GM18502 (cell line): ENCODE measurements around the gene STAG1.
"Not testable (repeated sequence)": the region's sequence is repeated elsewhere in the genome, so short reads cannot be mapped to it uniquely, and the experiment has no call there.

Experiments used
- ATAC-seq: cut with Tn5 transposase; IDR thresholded peaks from one replicate; pipeline ENCODE4 v1.9.1; 2021; ENCODE audit warnings: mild to moderate bottlenecking; ENCODE audit not compliant: unreplicated experiment, poor library complexity

The STAG1 gene

DNA sequence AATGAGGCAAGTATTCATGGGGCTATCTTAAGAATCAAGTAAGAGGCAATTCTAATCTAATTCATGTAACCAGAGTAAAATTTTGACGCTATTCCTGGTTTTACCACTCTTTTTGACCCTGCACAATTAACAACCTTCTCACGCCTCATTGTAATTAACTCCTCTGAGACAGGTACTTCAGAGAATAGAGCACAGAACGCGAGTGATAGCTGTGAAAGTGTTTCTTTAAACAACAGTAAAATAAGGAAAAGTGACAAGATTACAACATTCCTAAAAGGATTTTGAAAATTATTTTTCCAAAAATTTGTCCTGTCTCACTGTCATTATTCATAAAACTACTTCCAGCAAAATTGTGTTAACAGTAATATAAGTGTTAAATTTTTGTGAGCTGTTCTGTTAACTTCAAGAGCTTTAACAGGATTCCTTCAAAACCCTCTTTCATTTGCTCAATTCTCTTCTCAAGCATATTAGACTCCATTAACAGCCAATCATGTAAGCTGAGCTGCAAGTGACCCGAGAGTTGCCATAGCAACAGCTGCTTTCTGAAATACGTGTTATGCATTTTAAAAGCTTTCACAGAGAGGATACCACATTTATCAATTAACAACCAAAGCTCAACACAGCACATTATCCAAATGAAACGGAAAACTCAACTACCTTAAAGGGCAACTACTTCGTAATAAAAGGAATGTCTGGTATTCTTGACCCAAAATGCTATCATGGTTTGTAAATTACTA, 93.1 kb downstream of the STAG1 start:
- no peak for ATAC-seq

DNA sequence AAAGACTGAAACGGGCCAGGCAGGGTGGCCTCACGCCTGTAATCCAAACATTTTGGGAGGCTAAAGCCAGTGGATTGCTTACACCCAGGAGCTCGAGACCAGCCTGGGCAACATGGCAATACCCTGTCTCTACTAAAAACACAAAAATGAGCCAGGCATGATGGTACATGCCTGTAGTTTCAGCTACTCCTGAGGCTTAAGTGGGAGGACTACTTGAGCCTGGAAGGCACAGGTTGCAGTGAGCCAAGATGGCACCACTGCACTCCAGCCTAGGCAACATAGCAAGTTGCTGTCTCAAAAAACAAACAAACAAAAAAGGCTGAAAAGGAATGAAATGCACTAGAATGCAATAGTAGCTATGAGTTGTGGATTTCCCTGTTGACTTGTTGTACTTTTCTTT, 94.7 kb downstream of the STAG1 start:
- ATAC-seq, result no peak

DNA sequence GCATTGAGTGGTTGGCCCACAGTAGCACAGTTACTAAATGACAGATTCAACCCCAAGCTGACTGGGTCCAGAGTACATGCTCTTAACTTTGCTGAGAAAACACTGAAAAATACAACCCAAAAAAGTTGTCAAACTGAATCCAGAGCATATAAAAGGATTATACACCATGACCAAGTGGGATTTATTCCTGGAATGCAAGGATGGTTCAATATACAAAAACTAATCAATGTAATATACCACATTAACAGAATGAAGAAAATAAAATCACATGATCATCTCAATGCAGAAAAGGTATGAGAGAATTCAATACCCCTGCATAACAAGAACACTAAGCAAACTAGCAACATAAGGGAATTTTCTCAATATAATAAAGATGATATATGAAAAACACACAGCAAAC, 98.5 kb downstream of the STAG1 start:
- no peak for ATAC-seq

DNA sequence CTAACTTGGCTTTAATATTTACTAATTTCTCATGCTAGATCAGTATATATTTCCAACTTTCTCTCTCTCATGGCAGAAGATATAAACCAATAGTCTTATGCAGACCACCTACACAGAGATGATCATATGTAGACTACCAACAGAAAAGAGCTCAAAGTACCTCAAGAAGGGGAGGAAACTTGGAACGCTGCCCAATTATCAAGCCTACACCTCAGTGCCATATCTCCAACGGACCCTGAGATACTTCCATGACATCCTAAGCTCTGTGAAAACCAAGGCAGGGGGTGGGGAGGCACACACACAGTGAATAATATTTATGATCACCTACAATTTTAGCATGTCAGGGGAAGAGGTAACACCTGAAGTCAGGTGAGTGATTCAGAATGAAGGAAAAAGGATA, 100.6 kb downstream of the STAG1 start:
- no peak for ATAC-seq

DNA sequence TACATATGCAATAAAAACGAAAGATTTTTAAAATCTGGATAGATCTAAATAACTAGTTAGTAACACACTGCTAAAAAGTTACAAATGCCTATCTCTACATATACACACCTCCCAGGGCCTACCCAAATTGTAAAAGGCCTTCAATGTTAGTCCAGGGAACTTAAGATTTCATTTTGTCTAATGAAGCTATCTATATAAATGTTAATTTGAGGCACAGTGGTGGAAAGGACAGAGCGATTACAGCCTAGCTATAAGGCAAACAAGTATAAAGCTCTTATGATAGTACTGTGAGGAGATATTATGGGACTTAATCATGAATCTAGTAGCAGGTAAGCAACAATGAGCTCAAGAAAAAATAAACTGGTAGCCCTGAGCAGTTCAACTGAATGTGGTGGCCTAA, 101.7 kb downstream of the STAG1 start:
- no peak for ATAC-seq

DNA sequence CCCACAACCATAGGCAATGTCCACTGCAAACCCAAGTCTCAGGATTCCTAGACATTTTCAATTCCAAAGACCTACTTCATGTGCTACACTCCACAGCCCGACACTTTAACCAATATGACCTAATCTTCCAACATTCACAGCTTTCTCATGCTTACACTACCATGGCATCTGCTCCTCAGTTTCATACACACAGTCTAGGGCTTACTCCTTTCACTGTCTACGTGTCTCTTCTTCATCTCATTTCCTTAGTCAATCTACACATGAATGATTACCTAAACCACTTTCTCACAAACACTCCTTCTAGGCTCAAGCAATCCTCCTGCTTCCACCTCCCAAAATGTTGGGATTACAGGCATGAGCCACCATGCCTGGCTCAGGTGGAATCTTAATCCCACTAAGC, 106.3 kb downstream of the STAG1 start:
- no peak for ATAC-seq

DNA sequence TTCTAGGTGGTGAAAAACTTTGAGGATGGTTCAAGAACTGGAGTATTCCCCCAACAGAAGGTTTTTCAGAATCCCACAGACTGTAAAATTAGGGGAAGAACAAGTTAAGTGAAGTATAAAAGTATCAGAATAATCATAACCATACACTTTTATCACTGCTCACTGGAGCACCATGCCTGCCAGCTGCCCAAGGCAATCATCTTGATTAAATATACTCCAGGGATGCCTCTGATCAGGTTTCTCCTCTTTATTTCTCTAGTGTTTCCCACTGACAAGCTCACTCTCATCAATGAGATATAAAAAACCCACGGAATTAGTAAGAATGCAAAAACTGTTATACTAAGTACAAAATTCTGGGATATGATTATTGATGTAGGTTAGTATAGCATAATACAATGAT, 108.0 kb downstream of the STAG1 start:
- ATAC-seq, result no peak

DNA sequence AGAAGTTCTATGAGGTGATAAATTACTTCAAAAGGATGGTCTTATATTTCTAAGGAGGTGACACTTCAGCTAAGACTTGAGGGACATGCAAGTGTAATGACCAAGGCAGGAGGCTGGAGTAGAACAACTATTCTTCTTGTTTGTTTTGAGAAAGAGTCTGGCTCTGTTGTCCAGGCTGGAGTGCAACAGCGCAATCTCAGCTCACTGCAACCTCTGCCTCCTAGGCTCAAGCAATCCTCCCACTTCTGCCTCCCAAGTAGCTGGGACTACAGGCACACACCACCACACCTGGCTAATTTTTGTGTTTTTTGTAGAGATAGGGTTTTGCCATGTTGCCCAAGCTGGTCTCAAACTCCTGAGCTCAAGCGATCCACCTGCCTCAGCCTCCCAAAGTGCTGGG, 108.8 kb downstream of the STAG1 start:
- ATAC-seq, result not testable (repeated sequence)

DNA sequence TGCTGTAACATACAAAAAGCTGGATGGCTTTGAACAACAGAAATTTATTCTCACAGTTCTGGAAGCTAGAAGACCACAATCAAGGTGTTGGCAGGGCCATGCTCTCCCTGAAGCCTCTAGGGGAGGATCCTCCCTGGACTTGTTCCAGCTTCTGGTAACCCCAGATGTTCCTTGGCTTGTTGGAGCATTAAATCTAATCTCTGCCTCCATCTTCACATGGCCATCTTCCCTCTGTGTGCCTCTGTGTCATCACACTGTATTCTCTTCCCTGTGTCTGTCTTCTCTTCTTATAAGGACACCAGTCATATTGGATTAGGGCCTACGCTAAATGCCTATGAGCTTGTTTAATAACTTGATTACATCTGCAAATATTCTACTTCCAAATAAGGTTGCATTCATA, 109.5 kb downstream of the STAG1 start:
- no peak for ATAC-seq

DNA sequence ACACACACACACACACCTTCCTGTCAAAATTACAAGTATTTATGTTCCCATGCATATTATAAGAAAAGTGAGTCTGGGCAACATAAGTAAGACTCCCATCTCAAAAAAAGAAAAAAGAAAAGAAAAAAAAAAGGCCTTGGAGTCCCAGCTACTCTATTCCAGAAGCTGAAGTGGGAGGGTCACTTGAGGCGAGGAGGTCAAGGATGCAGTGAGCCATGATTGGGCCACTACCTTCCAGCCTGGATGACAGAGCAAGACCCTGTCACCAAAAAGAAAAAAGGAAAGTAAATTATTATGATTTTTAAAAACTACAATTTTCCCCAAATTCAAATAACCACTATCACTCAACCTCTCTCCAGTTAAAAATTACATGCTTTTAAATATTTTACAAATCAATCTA, 113.1 kb downstream of the STAG1 start:
- ATAC-seq, result no peak

DNA sequence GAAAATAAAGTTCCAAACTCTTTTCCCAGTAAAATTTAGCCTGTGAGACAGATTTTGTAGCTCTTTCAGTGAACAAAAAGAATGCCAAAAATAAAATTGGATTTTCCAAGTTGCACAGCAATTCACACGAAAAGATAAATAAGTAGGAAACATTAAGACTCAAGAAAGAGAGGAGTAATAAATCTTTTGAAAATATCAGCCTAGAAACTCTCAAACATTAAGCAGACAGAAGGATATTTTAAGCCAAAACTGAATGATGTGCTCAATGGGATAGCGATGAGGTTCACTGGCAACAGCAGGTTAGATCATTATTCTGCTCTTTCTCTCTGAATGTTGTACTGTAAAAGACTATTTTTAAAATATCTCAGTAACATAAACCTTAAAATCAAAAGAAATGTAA, 115.0 kb downstream of the STAG1 start:
- no peak for ATAC-seq

DNA sequence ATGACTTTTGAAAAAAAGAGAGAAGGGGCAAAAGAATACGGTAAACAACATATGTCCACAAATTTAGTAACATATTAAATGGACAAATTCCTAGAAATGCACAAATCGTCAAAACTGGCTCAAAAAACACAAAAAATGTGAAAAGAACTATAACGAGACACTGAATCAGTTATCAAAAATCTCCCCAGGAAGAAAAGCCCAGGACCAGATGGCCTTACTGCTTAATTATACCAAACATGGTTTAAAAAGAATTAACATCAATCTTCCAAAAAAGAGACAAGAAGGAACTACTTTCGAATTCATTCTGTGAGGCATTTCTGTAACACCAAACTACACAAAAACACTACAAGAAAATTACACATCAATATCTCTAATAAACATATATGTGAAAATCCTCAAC, 117.4 kb downstream of the STAG1 start:
- ATAC-seq, result no peak

DNA sequence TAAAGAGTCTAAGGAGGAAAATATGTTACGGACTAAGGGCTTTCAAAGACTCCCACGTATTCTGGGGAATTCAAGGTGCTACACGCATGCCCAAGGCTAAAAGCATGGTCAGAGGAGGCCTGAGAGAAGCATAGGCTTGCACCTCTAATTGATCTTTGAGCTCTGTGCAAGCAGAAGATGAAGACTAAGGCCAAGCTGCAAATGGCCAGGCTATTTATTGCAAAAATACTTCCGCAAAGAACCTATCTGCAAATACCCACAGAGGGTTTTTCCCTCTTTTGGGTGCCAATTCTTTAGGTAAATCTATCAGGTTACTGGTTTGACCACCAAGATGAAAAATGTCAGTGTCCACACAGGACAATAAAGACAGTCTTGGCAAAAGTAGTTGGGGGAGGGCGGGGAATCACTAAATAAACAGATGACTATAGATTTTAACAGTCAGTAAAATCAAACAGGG, 119.5 kb downstream of the STAG1 start:
- no peak for ATAC-seq

DNA sequence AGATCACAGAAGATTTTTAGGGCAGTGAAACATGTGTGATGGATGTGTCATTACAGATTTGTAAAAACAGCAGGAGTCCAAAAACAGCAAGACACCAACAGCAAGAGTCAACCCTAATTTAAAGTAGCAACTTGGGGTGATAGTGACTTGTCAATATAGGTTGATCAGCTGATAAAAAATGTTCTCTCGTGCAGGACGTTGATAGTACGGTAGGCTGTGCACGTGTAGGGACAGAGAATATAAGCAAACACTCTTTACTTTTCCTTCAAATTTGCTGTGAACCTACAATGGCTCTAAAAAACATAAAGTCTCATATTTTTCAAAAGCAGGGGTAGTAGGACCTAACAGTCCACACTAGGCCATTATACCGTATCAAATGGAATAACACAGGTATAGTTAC, 120.8 kb downstream of the STAG1 start:
- no peak for ATAC-seq

DNA sequence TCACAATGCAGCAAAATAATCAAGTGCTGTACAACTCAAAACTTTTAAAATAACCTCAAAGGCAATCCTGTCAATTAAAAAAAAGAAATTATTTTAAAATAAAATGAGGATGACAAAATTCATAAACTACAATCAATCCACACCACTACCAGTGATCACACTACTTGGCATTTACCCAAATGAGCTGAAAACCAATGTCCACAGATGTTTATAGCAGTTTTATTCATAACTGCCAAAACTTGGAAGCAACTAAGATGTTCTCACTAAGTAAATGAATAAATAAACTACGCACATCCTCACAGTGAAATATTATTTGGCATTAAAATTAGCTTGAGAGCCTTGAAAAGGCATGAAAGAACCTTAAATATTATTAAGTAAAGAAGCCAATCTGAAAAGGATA, 121.3 kb downstream of the STAG1 start:
- no peak for ATAC-seq

DNA sequence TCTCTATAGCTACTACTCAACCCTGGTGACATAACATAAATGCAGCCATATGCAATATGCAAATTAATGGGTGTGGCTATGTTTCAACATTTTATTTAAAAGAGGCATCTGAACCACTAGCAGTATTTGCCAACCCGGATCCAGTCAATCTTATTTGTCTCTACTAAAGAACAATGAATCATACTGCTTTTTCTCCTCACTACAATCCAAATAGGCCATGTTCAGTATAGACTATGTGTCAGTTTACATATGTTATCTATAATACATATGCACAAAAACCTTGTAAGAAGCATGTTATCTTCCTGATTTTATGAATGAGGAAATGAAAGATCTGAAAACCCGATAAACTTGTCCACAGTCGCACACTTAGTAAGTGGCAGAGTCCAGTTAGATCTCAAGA, 125.7 kb downstream of the STAG1 start:
- ATAC-seq, result no peak

DNA sequence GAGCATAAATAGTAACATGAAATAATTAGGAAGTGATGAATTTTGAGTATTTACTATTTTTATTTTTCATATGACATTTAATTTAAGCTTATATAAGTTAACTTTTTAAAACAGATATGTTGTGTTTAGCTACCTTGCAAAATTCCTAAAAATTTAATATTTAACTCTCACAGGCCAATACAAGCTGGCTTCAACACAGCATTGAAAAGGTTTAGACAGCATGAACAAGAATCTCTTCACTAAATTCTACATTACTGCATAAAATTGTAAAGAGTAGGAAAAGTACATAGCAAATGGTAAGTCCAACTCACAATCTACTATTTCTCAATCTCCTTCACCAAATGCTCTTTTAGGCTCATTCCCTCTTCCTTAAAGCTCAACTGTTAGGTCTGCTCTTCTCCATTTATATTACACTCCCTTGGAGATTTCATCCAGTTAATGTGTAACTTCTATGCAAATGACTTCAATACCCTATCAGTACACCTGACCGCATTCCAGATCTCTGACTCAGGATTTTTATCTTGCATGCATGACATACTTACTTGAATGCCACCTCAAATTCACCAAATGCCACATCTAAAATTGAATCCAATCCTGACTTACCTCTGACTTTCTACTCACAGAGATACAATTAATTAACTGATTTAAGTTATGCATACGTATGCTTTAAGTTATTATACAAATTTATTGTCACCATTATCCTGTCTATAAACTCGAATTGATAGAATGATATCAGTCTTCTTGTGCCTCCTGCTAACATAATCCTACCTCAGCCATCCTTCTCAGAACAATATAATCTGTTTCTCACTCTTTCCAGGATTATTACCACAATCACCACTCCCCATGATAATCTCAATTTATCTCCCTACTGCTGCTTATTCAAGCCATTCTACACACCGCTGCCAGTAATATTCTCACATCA, 127.0 kb downstream of the STAG1 start:
- ATAC-seq, result no peak

DNA sequence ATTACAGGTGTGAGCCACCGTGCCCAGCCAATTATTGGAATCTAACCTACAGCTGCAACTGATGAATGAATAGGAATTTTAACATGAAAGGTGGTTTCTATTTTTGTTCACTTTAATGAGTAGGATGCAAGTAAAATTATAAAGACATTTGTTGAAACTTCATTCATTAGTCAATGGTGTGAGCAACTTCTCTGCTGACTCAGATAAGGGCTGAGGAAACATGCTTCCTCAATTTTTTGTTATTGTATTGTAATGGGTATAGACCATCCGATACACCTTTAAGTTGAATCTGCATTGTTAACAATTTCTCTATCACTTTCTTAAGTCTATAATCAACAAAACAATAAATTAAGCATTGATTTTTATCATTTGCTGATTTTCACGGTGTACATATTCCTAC, 127.8 kb downstream of the STAG1 start:
- ATAC-seq, result no peak

DNA sequence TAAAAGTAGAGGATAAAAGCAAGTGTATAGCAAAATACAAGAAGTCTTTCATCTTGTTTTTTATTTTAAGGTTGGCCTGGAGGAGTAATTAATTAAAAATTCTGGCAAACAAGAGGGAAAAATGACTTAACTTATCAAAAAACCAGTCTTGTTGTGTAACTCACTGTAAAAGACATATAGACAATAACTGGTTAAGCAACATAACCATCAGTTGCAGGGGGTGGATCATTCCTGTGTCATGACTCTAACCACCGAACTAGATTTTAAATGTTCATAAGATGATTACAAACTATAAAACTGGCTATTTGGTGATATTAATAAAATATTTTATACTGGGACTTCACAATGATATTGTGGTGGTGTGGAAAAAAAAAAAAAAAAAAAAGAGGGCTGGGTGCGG, 130.6 kb downstream of the STAG1 start:
- ATAC-seq, result no peak

DNA sequence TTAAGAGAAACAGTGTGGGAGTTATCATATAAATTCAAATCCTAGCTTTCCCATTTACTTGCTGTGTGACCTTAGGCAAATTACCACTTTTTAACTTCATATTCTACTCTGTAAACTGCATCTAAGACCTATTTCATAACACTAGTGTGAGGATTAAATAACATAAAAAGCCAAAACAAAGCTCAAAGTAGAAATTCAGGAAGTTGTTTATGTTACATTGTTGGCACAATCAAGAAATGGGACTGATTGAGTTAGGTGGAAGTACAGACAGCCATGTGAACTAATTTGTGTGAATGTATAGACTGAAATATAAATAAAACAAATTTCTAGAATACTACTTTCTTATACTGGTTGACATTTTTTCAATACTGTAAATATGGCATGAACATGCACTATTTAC, 131.7 kb downstream of the STAG1 start:
- no peak for ATAC-seq

DNA sequence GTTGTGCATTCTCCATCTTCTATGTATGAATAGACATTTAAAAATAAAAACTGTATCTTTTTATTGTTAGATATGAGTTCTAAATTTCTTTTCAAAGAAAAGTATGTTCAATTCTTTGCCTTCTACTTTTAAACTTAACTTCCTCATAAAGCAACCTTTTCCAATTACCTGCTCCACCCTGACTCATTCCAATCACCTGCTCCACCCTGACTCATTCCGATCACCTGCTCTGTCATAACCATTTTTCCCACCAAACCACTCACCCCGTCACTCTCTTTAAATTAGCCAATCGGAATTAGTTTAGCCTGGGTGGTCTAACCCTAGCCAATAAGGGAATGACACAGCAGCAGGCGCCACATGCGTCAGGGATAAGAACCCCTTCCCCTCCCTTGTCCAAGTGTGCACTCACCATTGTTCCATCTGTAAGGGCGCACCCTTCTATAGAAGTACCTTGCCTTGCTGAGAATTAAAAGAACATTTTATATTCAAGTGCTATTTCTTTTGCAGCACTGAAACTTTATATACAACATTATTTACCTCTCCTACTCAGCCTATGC, 134.1 kb downstream of the STAG1 start:
- ATAC-seq, result not testable (repeated sequence)
